ENCODE data around the gene SLC24A3.

DNA sequence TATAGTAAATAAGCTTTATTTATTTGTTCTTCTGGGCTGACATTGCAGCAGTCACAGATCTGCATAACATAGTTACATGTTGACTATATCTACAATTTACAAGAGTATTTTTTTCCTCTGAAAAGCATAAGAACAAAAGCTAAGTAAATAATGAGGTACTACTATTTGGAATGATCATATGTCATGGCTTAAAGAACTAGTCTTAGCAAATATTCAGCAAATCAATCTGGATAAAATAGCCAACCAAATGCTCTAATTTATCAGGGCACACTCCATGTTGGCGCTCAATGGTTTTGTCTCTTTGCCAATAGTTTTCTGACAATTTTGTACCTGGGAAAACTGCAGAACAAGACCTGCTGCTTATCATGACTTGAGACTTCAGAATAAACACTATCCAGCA is 312.2 kb downstream of the SLC24A3 start:
- TF ChIP-seq EZH2 (IDR thresholded peaks at IDR 0.05; ENCODE audit: insufficient read depth, poor library complexity, severe bottlenecking) (no peak), EZH2phosphoT487 (IDR thresholded peaks at IDR 0.05; ENCODE audit: insufficient read depth, low read depth) (no peak)
